Measurements from ENCODE around the gene WDR75. TPM values are rescaled to one million over a fixed set of nuclear protein-coding genes. Genes with fewer than 3 reads are reported as not detected.

WDR75 gene
- polyA plus RNA-seq, 3 donors: 3.9 to 20.7 (median 5.8) TPM

DNA sequence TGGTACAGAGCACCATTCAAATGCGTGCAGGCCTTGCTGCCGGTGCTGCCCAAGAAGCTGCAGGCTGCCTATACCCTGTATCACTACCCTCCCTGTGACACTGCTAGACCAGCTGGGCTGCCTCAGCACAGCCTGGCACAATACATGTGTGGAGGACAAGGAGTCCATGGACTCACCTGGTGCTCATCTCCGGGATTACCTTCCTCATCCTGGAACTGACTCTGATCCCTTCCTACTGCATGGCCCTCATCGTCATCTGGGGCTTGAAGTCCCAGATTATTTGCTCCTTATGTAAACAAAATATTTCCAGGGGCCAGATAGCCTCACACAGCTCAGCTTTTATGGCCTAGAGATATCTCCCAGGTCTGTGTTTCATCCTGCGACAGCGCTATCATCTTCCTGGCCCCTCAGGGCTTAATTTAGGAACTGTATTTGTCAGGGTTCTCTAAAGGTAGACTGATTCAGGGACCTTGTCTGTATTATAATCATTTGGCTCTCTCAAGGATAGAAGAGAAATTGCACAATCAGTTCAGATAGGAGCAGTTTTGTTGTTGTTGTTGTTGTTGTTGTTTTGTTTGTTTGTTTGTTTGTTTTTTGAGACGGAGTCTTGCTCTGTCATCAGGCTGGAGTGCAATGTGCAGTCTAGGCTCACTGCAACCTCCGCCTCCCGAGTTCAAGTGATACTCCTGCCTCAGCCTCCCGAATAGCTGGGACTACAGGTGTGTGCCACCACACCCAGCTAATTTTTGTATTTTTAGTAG lies 42.9 kb downstream of the WDR75 start:
- no peak overlapping the region for H3K27ac Mint-ChIP-seq
- H3K9ac ChIP-seq (ENCODE audit: insufficient read depth, low read length, poor library complexity, severe bottlenecking): no peak overlapping the region
- H3K27ac ChIP-seq (ENCODE audit: low read depth in 1 of 2, low read length in 2 of 2): no peak overlapping the region
- no peak overlapping the region for H3K4me3 Mint-ChIP-seq
- H2AFZ ChIP-seq (ENCODE audit: insufficient read depth, low read depth, low read length, poor library complexity, severe bottlenecking): no peak overlapping the region
- H3K27me3 ChIP-seq (ENCODE audit: control insufficient read depth in 2 of 2, insufficient read depth in 2 of 2, low read length in 2 of 2): no peaks in the 10 kb centered on the region
- TF ChIP-seq CTCF (IDR thresholded peaks at IDR 0.05): no peak
- H3K36me3 Mint-ChIP-seq: no peaks in the 10 kb centered on the region
- no peak overlapping the region for H3K4me2 ChIP-seq (replicated peaks; ENCODE audit: extremely low read depth, low read length, poor library complexity, severe bottlenecking)
- H4K20me1 ChIP-seq (ENCODE audit: insufficient read depth, low read length): no peaks in the 10 kb centered on the region
- H3K9me3 Mint-ChIP-seq: peaks cover 0 to 2% (median 0%) of the 10 kb centered on the region in 7 donors
- no peaks in the 10 kb centered on the region for H3K9me3 ChIP-seq (replicated peaks in 1 of 2; ENCODE audit: control insufficient read depth in 1 of 2, insufficient read depth in 1 of 2, low read length in 2 of 2)
- peaks cover 0 to 4% (median 2%) of the 10 kb centered on the region in 3 donors for H3K27me3 Mint-ChIP-seq (ENCODE audit: low read depth in 3 of 3)
- intact Hi-C loops (cut with micrococcal nuclease): no loop called here
- H3K4me1 Mint-ChIP-seq: peaks cover 4% of the 10 kb centered on the region
- H3K4me3 ChIP-seq (replicated peaks in 1 of 3; ENCODE audit: low read depth in 2 of 3, low read length in 3 of 3): no peak overlapping the region
- H3K79me2 ChIP-seq (ENCODE audit: insufficient read depth, low read length): no peaks in the 10 kb centered on the region
- 100% methylated on average over 5 of the region's 10 CpGs for WGBS (ENCODE audit: insufficient coverage)
- H3K36me3 ChIP-seq (replicated peaks in 1 of 2; ENCODE audit: control insufficient read depth in 1 of 2, insufficient read depth in 2 of 2, low read length in 2 of 2): no peaks in the 10 kb centered on the region
- no peak for DNase-seq
- H3K4me1 ChIP-seq (ENCODE audit: control insufficient read depth in 1 of 2, insufficient read depth in 2 of 2, low read length in 2 of 2): no peaks in the 10 kb centered on the region

DNA sequence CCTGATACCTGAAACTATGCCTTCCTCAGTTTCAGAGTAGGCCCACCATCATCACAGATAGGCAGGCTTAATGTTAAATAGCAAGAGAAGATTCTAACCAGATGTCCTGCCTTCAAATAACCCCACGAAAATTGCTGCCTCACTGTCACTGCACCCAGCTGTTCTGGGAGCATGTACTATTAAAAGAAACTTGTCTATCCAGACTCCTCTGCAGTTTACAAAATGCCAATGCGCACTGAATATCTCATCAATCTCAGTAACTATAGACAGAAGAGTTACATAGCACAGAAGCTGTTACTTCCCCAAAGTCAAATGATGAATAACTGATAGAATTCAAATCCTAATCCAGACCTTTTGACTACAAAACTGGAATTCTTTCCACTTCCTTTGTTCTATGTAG lies 43.9 kb downstream of the WDR75 start:
- H4K20me1 ChIP-seq (ENCODE audit: insufficient read depth, low read length): no peaks in the 10 kb centered on the region
- no peaks in the 10 kb centered on the region for H3K9me3 ChIP-seq (replicated peaks in 1 of 2; ENCODE audit: control insufficient read depth in 1 of 2, insufficient read depth in 1 of 2, low read length in 2 of 2)
- H3K4me3 Mint-ChIP-seq: no peak overlapping the region
- H3K9ac ChIP-seq (ENCODE audit: insufficient read depth, low read length, poor library complexity, severe bottlenecking): no peak overlapping the region
- peaks cover 0 to 3% (median 2%) of the 10 kb centered on the region in 3 donors for H3K27me3 Mint-ChIP-seq (ENCODE audit: low read depth in 3 of 3)
- H3K4me2 ChIP-seq (replicated peaks; ENCODE audit: extremely low read depth, low read length, poor library complexity, severe bottlenecking): no peak overlapping the region
- no peak overlapping the region for H2AFZ ChIP-seq (ENCODE audit: insufficient read depth, low read depth, low read length, poor library complexity, severe bottlenecking)
- WGBS (ENCODE audit: insufficient coverage): 33% methylated on average over 1 of the region's 2 CpGs
- no peaks in the 10 kb centered on the region for H3K36me3 ChIP-seq (replicated peaks in 1 of 2; ENCODE audit: control insufficient read depth in 1 of 2, insufficient read depth in 2 of 2, low read length in 2 of 2)
- H3K9me3 Mint-ChIP-seq: peaks cover 0 to 2% (median 0%) of the 10 kb centered on the region in 7 donors
- H3K4me1 Mint-ChIP-seq: peaks cover 4% of the 10 kb centered on the region
- no peak overlapping the region for H3K27ac ChIP-seq (ENCODE audit: low read depth in 1 of 2, low read length in 2 of 2)
- H3K4me3 ChIP-seq (replicated peaks in 1 of 3; ENCODE audit: low read depth in 2 of 3, low read length in 3 of 3): no peak overlapping the region
- intact Hi-C loops (cut with micrococcal nuclease): no loop called here
- H3K27ac Mint-ChIP-seq: no peak overlapping the region
- H3K4me1 ChIP-seq (ENCODE audit: control insufficient read depth in 1 of 2, insufficient read depth in 2 of 2, low read length in 2 of 2): no peaks in the 10 kb centered on the region
- H3K36me3 Mint-ChIP-seq: no peaks in the 10 kb centered on the region
- DNase-seq: no peak
- H3K27me3 ChIP-seq (ENCODE audit: control insufficient read depth in 2 of 2, insufficient read depth in 2 of 2, low read length in 2 of 2): no peaks in the 10 kb centered on the region
- no peak for TF ChIP-seq CTCF (IDR thresholded peaks at IDR 0.05)
- no peaks in the 10 kb centered on the region for H3K79me2 ChIP-seq (ENCODE audit: insufficient read depth, low read length)

Data from CD14-positive monocyte (primary cell).